ENCODE measurements around the gene RPN1. TPM values are rescaled to one million over a fixed set of nuclear protein-coding genes. Genes with fewer than 3 reads are reported as not detected.

Gene RPN1
- total and polyA plus RNA-seq, 2 of the 13 experiments (the other 11 are each of a cell fraction or from before 2014, with no cell fraction given) = 290 to 342 TPM

GRCh38 chr3:128650096-128651050 is at the start of gene RPN1 (continued):
- TF ChIP-seq FOXC1 (CRISPR knock-in tag; IDR thresholded peaks at IDR 0.05; ENCODE audit: borderline replicate concordance) (no peak), HES4 (CRISPR knock-in tag; IDR thresholded peaks at IDR 0.05; ENCODE audit: borderline replicate concordance) (no peak; the same call in 1 of the 2 replicates), ZNF350 (CRISPR knock-in tag; IDR thresholded peaks at IDR 0.05; ENCODE audit: borderline replicate concordance, low read depth) (peak; percentile 81; the same call in 1 of the 2 replicates), HNRNPUL1 (IDR thresholded peaks at IDR 0.05; ENCODE audit: low read depth, low read length) (no peak), ZMYM4 (CRISPR knock-in tag; IDR thresholded peaks at IDR 0.05) (no peak), ERF (CRISPR knock-in tag; IDR thresholded peaks at IDR 0.05) (peak; percentile 53; the same call in 1 of the 2 replicates), ZNF530 (CRISPR knock-in tag; IDR thresholded peaks at IDR 0.05; ENCODE audit: low read depth) (no peak), ZKSCAN1 (IDR thresholded peaks at IDR 0.05; ENCODE audit: low read length) (no peak), ZNF574 (CRISPR knock-in tag; IDR thresholded peaks at IDR 0.05) (no peak; the same call in 1 of the 2 replicates), MIER2 (CRISPR knock-in tag; IDR thresholded peaks at IDR 0.05) (no peak), ZNF3 (CRISPR knock-in tag; IDR thresholded peaks at IDR 0.05) (no peak), SYNCRIP (IDR thresholded peaks at IDR 0.05; ENCODE audit: insufficient read depth, low read depth, low read length) (no peak), GLI4 (CRISPR knock-in tag; IDR thresholded peaks at IDR 0.05; ENCODE audit: borderline replicate concordance) (no peak), ZNF281 (CRISPR knock-in tag; IDR thresholded peaks at IDR 0.05; ENCODE audit: borderline replicate concordance) (no peak), LRRFIP1 (CRISPR knock-in tag; conservative IDR thresholded peaks at IDR 0.05) (0 out of 2 replicates have a peak, but pooled peaks have one; percentile 59)
- TF ChIP-seq, protein P1, sequence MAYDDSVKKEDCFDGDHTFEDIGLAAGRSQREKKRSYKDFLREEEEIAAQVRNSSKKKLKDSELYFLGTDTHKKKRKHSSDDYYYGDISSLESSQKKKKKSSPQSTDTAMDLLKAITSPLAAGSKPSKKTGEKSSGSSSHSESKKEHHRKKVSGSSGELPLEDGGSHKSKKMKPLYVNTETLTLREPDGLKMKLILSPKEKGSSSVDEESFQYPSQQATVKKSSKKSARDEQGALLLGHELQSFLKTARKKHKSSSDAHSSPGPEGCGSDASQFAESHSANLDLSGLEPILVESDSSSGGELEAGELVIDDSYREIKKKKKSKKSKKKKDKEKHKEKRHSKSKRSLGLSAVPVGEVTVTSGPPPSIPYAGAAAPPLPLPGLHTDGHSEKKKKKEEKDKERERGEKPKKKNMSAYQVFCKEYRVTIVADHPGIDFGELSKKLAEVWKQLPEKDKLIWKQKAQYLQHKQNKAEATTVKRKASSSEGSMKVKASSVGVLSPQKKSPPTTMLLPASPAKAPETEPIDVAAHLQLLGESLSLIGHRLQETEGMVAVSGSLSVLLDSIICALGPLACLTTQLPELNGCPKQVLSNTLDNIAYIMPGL (CRISPR knock-in tag; IDR thresholded peaks at IDR 0.05; ENCODE audit: borderline replicate concordance in 1 of 2, low read depth in 1 of 2) = peak; percentile 80 to 85; a peak in 3 of 4 replicates

All from HepG2 (cell line).